Fibroblast of the aortic adventitia (primary cell): ENCODE results near the gene CACNG4. TPM values are rescaled to one million over a fixed set of nuclear protein-coding genes. Genes with fewer than 3 reads are reported as not detected.

ENCODE experiments used
- DNase-seq: peaks from one replicate; pipeline ENCODE4 v3.0.0-alpha.2; 2010; ENCODE audit warnings: low read depth
- H3K4me3 ChIP-seq: 2 replicates; pipeline ENCODE4 v1.5.1; 2011; ENCODE audit warnings: low read depth, mild to moderate bottlenecking, control low read depth, low read length, moderate library complexity
- total RNA-seq: library from RNA; depleted of rRNA; stranded (reverse); fragments of >200 nt; gene quantifications from 2 replicates; pipeline ENCODE4 v1.2.3, GENCODE V29; 2012; ENCODE audit warnings: low replicate concordance
- TF ChIP-seq, protein P1 (sequence below): IDR thresholded peaks from 2 replicates; pipeline ENCODE4 v1.5.1; 2011; ENCODE audit warnings: mild to moderate bottlenecking, low read length, control low read depth, inconsistent platforms; ENCODE audit not compliant: insufficient read depth

CACNG4 gene
- not detected in 2 replicates for total RNA-seq

DNA sequence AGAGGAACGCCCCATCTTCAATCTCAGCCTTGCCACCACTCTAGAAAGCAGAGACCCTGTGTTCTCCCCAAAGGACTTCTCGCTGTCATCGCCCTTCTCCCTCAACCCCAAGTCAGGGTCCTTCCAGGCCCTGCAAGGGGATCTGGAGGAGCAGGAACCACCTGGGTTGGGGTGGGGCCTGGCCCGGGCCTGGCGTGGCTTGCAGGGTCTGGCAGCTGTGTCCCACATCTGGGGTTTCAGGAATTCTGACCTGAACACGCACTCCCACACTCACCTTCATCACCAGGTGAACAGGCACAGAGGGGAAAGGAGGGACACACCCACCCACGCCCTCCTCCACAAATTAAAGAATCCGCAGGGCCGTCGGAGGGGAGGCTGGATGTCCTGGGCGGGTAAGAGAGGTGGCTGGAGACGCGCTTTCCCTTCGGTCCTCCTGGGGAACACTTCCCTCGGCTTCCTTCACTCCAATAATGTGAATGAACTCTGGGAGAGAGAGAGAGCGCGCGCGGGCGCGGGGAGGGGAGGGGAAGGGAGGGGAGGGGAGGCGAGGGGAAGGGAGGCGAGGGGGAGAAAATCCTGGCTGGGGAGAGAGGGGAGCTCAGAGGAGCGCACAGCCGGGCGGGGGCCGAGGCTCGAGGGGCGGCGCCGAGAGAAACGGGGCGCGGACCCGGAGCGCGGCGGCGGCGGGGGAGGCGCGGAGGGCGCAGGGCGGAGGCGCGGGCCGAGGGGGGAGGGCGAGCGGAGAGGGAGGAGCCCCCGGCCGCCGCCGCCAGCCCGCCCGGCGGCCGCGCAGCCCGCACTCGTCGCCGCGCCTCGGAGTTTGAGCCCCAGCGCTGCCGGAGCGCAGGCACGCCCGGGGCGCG, at the start of gene CACNG4:
Gene CACNG4 (plus strand): TSS at position 799 of the 863 bp plus-strand sequence. CDS start 205 bp downstream, outside the sequence.
- TF ChIP-seq, protein P1, sequence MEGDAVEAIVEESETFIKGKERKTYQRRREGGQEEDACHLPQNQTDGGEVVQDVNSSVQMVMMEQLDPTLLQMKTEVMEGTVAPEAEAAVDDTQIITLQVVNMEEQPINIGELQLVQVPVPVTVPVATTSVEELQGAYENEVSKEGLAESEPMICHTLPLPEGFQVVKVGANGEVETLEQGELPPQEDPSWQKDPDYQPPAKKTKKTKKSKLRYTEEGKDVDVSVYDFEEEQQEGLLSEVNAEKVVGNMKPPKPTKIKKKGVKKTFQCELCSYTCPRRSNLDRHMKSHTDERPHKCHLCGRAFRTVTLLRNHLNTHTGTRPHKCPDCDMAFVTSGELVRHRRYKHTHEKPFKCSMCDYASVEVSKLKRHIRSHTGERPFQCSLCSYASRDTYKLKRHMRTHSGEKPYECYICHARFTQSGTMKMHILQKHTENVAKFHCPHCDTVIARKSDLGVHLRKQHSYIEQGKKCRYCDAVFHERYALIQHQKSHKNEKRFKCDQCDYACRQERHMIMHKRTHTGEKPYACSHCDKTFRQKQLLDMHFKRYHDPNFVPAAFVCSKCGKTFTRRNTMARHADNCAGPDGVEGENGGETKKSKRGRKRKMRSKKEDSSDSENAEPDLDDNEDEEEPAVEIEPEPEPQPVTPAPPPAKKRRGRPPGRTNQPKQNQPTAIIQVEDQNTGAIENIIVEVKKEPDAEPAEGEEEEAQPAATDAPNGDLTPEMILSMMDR = no peak
- DNase-seq = no peak
- peak within 1 kb of the TSS; percentile 45 for H3K4me3 ChIP-seq

DNA sequence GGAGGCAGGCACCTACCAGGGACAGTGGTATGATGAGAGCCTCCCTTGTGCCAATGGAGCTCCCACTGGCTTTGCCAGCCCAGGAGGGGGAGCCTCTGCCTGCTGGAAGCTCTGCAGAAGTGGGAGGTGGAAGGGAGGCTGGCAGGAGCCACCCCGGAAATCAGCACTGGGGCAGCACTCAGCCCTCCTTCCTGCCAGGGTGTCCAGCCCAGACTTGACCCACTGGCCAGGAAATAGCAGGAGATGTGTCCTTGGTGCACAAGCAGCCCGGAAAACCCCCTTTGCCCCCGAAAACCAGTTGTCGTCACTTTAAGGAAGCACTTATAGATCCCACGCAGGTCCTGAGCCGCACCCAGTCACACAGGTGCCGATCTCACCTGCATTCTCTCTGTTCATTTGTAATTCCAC, 49.3 kb upstream of the CACNG4 start:
- no peak for DNase-seq
- TF ChIP-seq, protein P1 = peak; percentile 2
- no peak overlapping the region for H3K4me3 ChIP-seq

DNA sequence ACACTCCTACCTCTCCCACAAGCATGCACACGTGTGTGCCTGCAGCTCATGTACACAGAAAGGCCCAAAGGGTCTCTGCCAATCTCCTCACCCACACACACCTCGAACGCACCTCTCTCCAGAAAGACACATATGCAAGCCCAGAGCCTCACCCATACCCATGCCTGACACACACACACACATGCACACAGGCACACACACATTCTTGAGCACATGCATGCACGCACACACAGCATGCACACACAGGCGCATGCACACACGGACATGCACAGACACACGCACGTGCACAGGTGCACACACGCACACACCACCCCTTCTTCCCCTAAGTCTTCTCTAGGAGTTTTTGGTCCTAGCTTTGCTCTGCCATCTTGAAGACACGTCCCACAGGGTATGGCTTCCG, 48.7 kb upstream of the CACNG4 start:
- TF ChIP-seq, protein P1 = no peak
- no peak for DNase-seq

DNA sequence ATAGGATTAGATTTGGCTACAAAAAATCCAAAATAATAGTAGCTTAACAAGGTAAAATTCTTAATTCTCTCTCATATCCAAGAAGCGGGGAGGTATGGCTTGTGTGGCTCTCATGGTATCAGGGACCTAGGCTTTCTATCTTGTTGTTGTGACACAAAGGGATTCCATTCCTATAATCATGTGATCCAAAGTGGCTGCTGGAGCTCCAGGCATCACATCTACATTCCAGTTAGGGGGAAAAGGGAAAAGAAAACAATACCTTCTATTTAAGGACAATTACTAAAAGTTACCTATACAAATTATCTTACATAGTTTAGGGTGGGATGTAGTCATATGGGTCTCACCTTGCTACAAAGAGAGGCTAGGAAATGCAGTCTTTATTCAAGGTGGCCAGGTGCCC, 47.6 kb upstream of the CACNG4 start:
- no peak overlapping the region for H3K4me3 ChIP-seq
- TF ChIP-seq, protein P1 = no peak
- no peak for DNase-seq

More for the DNA sequence above, 48.7 kb upstream of the CACNG4 start:
- no peak overlapping the region for H3K4me3 ChIP-seq

DNA sequence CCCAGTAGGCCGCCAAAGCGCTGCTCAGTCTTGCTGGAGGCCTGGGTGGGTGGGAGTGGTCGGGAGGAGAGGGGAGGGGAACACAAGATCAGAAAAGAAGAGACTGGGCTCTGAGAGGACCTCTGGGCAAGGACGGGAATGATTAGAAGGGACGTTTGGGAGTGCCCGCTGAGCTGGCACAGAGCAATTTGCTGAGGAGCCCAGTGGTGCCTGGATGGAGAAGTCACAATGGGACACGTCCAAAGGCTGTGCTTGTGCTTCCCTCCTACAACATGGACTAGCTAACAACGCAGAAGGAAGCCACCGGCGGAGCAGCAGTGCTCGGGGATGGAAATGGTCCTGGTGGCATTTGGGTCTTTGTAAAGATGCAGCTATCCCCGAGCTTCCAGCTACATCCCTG, 45.6 kb upstream of the CACNG4 start:
- no peak overlapping the region for H3K4me3 ChIP-seq
- TF ChIP-seq, protein P1 = no peak
- DNase-seq = no peak

DNA sequence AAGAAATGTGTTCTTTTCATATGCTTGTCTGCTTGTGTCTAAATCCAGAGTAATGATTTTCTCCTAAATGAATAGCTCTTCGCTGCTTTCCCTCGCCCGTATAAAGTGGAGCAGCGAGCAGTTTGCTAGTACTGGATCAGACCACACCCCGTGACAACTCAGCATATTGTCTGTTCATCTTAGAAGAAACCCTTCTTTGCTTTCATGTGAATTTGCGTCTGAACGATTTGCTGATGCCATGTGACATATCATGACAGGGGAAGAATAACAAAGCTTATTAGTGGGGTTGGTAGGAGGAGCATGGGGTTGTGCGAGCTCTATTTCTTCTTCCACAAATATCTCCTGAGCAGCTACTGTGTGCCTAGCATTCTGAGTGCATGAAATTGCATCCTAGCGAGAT, 44.1 kb upstream of the CACNG4 start:
- TF ChIP-seq, protein P1 = no peak
- no peak for DNase-seq
- H3K4me3 ChIP-seq = no peak overlapping the region
